ENCODE results near the gene TCHP. TPM values are rescaled to one million over a fixed set of nuclear protein-coding genes. Genes with fewer than 3 reads are reported as not detected.
"Not testable (repeated sequence)": the region's sequence is repeated elsewhere in the genome, so short reads cannot be mapped to it uniquely, and the experiment has no call there.

TCHP gene
- 7.7 and 8.7 TPM in 2 replicates for total RNA-seq

- Histone ChIP-seq H2AFZ (ENCODE audit: low read length) (peak within 1 kb of the TSS; percentile 100), H3K9me3 (ENCODE audit: low read depth, low read length) (no peaks in the 10 kb centered on the region), H3K79me2 (ENCODE audit: insufficient read depth, low read length) (peaks cover 31% of the 10 kb centered on the region), H4K20me1 (ENCODE audit: insufficient read depth, low read length) (no peaks in the 10 kb centered on the region), H3K4me3 (ENCODE audit: insufficient read depth, low read length) (peak within 1 kb of the TSS; percentile 87), H3K27ac (ENCODE audit: low read depth, low read length) (peak within 1 kb of the TSS; percentile 84), H3K4me2 (ENCODE audit: insufficient read depth, low read length) (peak within 1 kb of the TSS; percentile 81), H3K4me1 (ENCODE audit: insufficient read depth, low read length) (peaks cover 17% of the 10 kb centered on the region), H3K36me3 (ENCODE audit: insufficient read depth, low read length) (peaks cover 22% of the 10 kb centered on the region), H3K27me3 (ENCODE audit: insufficient read depth, low read length) (no peaks in the 10 kb centered on the region)
- DNase-seq (ENCODE audit: insufficient read length, low spot score, missing footprints) = peak; percentile 98
- peak; percentile 38 for TF ChIP-seq CTCF (IDR thresholded peaks at IDR 0.05; ENCODE audit: extremely low read depth, low read depth, low read length)
These were observed at the start of gene TCHP for GRCh38 chr12:109899783-109900751. Gene TCHP (plus strand): TSS chr12:109900274. CDS start chr12:109903027, 2,753 bp downstream.

- not testable (repeated sequence) for H3K27me3 ChIP-seq (ENCODE audit: insufficient read depth, low read length); H3K9me3 ChIP-seq (ENCODE audit: low read depth, low read length); H3K4me2 ChIP-seq (ENCODE audit: insufficient read depth, low read length); H2AFZ ChIP-seq (ENCODE audit: low read length); DNase-seq (ENCODE audit: insufficient read length, low spot score, missing footprints); H4K20me1 ChIP-seq (ENCODE audit: insufficient read depth, low read length); H3K4me3 ChIP-seq (ENCODE audit: insufficient read depth, low read length); H3K79me2 ChIP-seq (ENCODE audit: insufficient read depth, low read length); H3K27ac ChIP-seq (ENCODE audit: low read depth, low read length); H3K4me1 ChIP-seq (ENCODE audit: insufficient read depth, low read length)
- H3K36me3 ChIP-seq (ENCODE audit: insufficient read depth, low read length) = peaks cover 12% of the 10 kb centered on the region
These were observed 49.6 kb upstream of the TCHP start for GRCh38 chr12:109850518-109850917.

- no peaks in the 10 kb centered on the region for H3K27me3 ChIP-seq (ENCODE audit: insufficient read depth, low read length)
- peaks cover 4% of the 10 kb centered on the region for H4K20me1 ChIP-seq (ENCODE audit: insufficient read depth, low read length)
- H3K4me3 ChIP-seq (ENCODE audit: insufficient read depth, low read length) = no peak overlapping the region
- H3K4me2 ChIP-seq (ENCODE audit: insufficient read depth, low read length) = no peak overlapping the region
- H3K27ac ChIP-seq (ENCODE audit: low read depth, low read length) = no peak overlapping the region
- peak; percentile 52 for DNase-seq (ENCODE audit: insufficient read length, low spot score, missing footprints)
- peaks cover 37% of the 10 kb centered on the region for H3K36me3 ChIP-seq (ENCODE audit: insufficient read depth, low read length)
- TF ChIP-seq CTCF (IDR thresholded peaks at IDR 0.05; ENCODE audit: extremely low read depth, low read depth, low read length) = no peak
- H3K4me1 ChIP-seq (ENCODE audit: insufficient read depth, low read length) = no peaks in the 10 kb centered on the region
- no peak overlapping the region for H2AFZ ChIP-seq (ENCODE audit: low read length)
- H3K9me3 ChIP-seq (ENCODE audit: low read depth, low read length) = no peaks in the 10 kb centered on the region
- peaks cover 5% of the 10 kb centered on the region for H3K79me2 ChIP-seq (ENCODE audit: insufficient read depth, low read length)
These were observed 44.7 kb upstream of the TCHP start for GRCh38 chr12:109855377-109855776.

- Histone ChIP-seq H3K9me3 (ENCODE audit: low read depth, low read length) (no peaks in the 10 kb centered on the region), H2AFZ (ENCODE audit: low read length) (no peak overlapping the region), H3K27ac (ENCODE audit: low read depth, low read length) (no peak overlapping the region), H4K20me1 (ENCODE audit: insufficient read depth, low read length) (peaks cover 10% of the 10 kb centered on the region), H3K27me3 (ENCODE audit: insufficient read depth, low read length) (no peaks in the 10 kb centered on the region), H3K4me3 (ENCODE audit: insufficient read depth, low read length) (no peak overlapping the region), H3K4me2 (ENCODE audit: insufficient read depth, low read length) (no peak overlapping the region), H3K79me2 (ENCODE audit: insufficient read depth, low read length) (peaks cover 20% of the 10 kb centered on the region), H3K36me3 (ENCODE audit: insufficient read depth, low read length) (peaks cover 38% of the 10 kb centered on the region), H3K4me1 (ENCODE audit: insufficient read depth, low read length) (no peaks in the 10 kb centered on the region)
- no peak for DNase-seq (ENCODE audit: insufficient read length, low spot score, missing footprints)
- TF ChIP-seq CTCF (IDR thresholded peaks at IDR 0.05; ENCODE audit: extremely low read depth, low read depth, low read length) = no peak
These were observed 42.4 kb upstream of the TCHP start for GRCh38 chr12:109857715-109858114.

All from osteoblast (primary cell).